ENCODE measurements around the gene EIF3D. TPM values are rescaled to one million over a fixed set of nuclear protein-coding genes. Genes with fewer than 3 reads are reported as not detected.

EIF3D gene
- total and polyA plus RNA-seq, 2 of the 4 experiments (the other 2 are of a cell fraction) = 339 to 746 TPM

- no peak overlapping the region for H4K91ac ChIP-seq (ENCODE audit: insufficient read depth, low read depth, low read length)
- CTCF ChIA-PET = interaction anchor here (1.0 kb wide), 1 partner anchor 305 kb away, joined by 6 read pairs; no protein-coding TSS in a partner anchor
- H4K8ac ChIP-seq (ENCODE audit: low read depth in 2 of 2, low read length in 2 of 2) = no peak overlapping the region
- H3K56ac ChIP-seq (ENCODE audit: extremely low read depth, insufficient read depth, low read length) = no peak overlapping the region
- H4K5ac ChIP-seq (ENCODE audit: low read depth, low read length) = no peak overlapping the region
- dilution Hi-C loops (cut with HindIII; ENCODE audit: low sequenced_read_pairs, unreplicated experiment) = no loop called here
- H2AK5ac ChIP-seq (ENCODE audit: low read depth, low read length) = no peak overlapping the region
- H3K27ac ChIP-seq (ENCODE audit: insufficient read depth, low read length) = no peak overlapping the region
- H3K23ac ChIP-seq (ENCODE audit: low read depth, low read length) = no peak overlapping the region
- WGBS, 2 experiments (ENCODE audit: extremely low coverage in 2 of 2, insufficient read length in 1 of 2) = 80 to 94% methylated on average over 2 to 4 of the region's 13 CpGs
- H3K36me3 ChIP-seq (ENCODE audit: control insufficient read depth, insufficient read depth, low read length) = no peaks in the 10 kb centered on the region
- H3K4me3 ChIP-seq (ENCODE audit: insufficient read depth, low read depth, low read length) = no peak overlapping the region
- BruUV-seq (replicated peaks) = no TSS peak
- H3K27me3 ChIP-seq (ENCODE audit: control insufficient read depth, insufficient read depth, low read length) = peaks cover 30% of the 10 kb centered on the region
- peaks cover 10% of the 10 kb centered on the region; the same call in 1 of the 2 replicates for H3K9me1 ChIP-seq (ENCODE audit: insufficient read depth, low read length)
- DNase-seq (no peak), ATAC-seq (ENCODE audit: low read depth) (no peak)
- no peak overlapping the region for H2BK20ac ChIP-seq (ENCODE audit: low read depth, low read length)
- no peak overlapping the region for H2BK5ac ChIP-seq (ENCODE audit: low read depth, low read length, poor library complexity, severe bottlenecking)
- peaks cover 7% of the 10 kb centered on the region; the same call in 1 of the 2 replicates for H3K4me1 ChIP-seq (ENCODE audit: control insufficient read depth, insufficient read depth, low read length)
- no peaks in the 10 kb centered on the region for H3K79me1 ChIP-seq (ENCODE audit: low read depth in 1 of 2, low read length in 2 of 2)
- intact Hi-C loops (cut with micrococcal nuclease) = no loop called here
- H3K9me3 ChIP-seq (ENCODE audit: control insufficient read depth, insufficient read depth, low read length) = no peaks in the 10 kb centered on the region
- no peak for TF ChIP-seq CHD1 (IDR thresholded peaks at IDR 0.05; ENCODE audit: low read depth, low read length)
- TF ChIP-seq MXI1 (IDR thresholded peaks at IDR 0.05; ENCODE audit: borderline replicate concordance, low read depth, low read length) = no peak
- TF ChIP-seq RAD21 (IDR thresholded peaks at IDR 0.05; ENCODE audit: low read length) = no peak
- TF ChIP-seq SMC3 (IDR thresholded peaks at IDR 0.05; ENCODE audit: low read depth, low read length) = no peak
- TF ChIP-seq CTCF (conservative IDR thresholded peaks at IDR 0.05; ENCODE audit: low read depth, low read length) = no peak
- TF ChIP-seq CEBPB (IDR thresholded peaks at IDR 0.05; ENCODE audit: low read depth, low read length) = no peak
- no peak overlapping the region for H2BK120ac ChIP-seq (ENCODE audit: low read depth, low read length)
- no peak overlapping the region for H2BK15ac ChIP-seq (ENCODE audit: low read depth, low read length)
- no peak overlapping the region for H3K9ac ChIP-seq (ENCODE audit: low read depth, low read length)
- no peak overlapping the region for H2AK9ac ChIP-seq (replicated peaks; ENCODE audit: low read depth, low read length, poor library complexity)
- no peak overlapping the region for H2AFZ ChIP-seq (replicated peaks; ENCODE audit: low read length, poor library complexity)
- no peak overlapping the region for H3K18ac ChIP-seq (ENCODE audit: low read depth, low read length)
- H3K14ac ChIP-seq (replicated peaks; ENCODE audit: low read depth, low read length) = no peak overlapping the region
- H4K20me1 ChIP-seq (ENCODE audit: insufficient read depth, low read length) = peaks cover 4% of the 10 kb centered on the region; the same call in 1 of the 2 replicates
- POLR2A ChIA-PET (ENCODE audit: unreplicated experiment) = no interaction called here
- H3K4me2 ChIP-seq (ENCODE audit: low read depth, low read length) = no peak overlapping the region
- H3K4ac ChIP-seq (ENCODE audit: low read depth, low read length) = no peak overlapping the region
- in situ Hi-C loops (cut with MboI; ENCODE audit: low sequenced_read_pairs) = no loop called here
These were observed 21.9 kb upstream of the EIF3D start for GRCh38 chr22:36550701-36551495.

All from IMR-90 (cell line).